HK-2 (cell line): ENCODE measurements around the gene ELAVL2.
A peak's percentile ranks its signal among the peaks of the same experiment; 100 is the strongest.

Experiments used
- DNase-seq: peaks from one replicate; pipeline ENCODE4 v3.0.0-alpha.2; 2018; ENCODE audit not compliant: unreplicated experiment

ELAVL2 gene

DNA sequence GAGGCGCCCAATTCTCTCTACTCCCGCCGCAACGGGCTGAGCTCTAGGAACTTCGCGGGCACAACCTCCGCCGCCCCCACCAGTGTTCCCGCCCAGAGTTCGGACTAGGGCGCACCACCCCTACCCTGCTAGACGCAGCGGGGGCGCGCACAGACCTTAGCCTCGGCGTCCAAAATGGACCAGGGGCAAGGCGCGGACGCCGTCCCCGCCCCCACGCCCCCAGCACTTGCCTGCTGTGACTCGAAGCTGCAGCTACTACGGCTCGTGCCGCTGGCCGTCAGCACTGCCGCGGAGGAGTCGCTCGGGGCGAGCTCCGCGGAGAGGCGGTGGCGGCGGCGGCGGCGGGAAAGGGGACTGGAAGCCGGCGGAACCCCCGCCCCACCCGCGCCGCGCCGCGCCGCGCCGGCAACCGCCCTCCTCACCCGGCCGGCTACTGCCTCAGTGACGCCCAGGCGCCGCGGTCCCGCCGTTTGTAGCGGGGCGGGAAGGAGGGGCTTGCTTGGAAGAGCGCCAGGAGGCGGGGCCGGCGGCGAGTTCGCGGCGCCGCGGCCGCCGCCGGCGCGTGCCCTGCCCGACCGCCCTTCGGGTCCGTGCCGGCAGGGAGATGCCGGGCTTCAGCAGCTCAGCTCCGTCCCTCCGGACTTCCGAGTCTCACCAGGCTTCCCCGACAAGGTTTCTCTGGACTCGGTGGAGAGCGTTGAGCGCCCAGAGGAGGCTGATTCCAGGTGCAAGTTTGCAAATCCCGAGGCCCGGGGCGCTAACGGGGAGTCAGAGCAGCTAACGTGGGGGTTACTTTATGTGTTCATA is 4.5 kb downstream of the ELAVL2 start:
- peak; percentile 64 for DNase-seq

DNA sequence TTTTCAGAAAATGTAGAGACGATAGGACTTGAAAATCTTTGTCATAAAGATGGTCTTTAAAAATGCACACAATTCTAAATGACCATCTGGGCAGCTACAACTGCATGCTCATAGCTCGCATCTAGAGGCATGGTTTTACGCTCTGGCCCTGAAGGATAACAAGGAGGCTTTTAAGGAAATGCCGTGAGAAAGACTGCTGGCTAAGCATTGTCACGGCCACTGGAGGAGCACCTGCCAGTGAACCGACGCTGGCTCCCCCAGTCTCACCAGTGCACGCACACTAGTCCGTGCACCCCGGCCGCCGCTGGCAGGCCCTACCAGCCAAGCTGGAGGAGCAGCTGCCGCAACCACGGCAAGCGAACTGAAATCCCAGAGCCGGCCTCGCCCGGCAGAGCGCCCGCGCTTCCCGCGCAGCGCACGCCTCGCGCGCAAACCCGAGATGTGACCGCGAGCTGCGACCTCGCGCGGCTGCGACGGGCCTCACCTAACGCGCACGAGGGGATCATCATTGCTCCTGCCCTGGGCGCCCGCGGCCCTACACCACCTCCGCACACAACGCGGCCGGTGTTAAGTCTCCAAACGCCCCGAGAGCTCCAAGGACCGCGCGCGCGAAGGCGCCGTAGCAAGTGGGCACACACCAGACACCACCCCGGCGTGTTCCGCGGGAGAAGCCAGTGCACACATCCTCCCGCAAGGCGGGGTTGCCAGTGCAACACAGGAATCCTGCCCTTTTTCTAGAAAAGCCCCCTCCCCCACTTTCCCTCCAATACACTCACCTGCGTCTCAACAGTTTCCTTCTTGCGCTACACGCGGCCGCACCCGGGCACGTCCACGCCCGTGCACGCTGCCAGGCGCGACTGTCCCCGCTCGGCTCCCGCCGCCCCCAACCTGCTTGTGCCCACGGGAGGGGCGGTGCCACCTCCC is 5.3 kb downstream of the ELAVL2 start:
- peak; percentile 54 for DNase-seq

DNA sequence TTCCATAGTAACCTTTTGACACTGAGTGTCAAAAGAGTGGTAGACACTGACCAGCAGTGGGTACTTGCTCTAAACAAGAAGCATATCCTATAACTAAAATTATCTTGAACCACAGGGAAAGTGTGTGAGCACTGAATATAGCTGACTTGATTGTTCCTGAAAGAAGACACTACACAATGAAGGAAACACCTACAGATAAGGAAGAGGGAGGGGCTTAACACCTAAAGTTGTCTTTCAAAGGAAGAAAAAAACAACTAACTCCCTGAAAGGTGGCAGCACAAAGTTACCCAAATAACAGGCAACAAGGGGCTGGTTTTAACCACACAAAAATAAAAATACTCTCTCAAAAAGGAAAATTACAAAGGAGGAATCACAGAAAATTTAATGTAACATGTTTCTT is 6.6 kb downstream of the ELAVL2 start:
- DNase-seq = no peak

DNA sequence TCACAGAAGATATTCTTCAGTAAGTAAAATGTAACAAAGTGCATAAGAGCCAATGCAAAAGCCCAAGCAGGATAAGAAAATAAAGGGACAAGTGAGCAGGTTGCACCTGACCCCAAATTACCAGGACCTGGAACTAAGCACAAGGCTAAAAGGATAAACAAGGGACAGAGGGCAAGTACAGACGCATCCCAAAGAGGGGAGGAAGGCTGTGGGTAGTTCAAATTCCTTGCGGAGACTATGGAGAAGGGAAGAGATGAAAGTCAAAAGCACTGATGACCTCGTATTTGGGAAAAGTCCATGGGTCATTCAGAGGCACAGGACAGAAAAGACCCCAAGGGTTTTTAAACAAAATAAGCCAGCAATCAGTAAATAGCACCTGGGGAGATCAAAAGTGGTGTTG is 11.8 kb downstream of the ELAVL2 start:
- DNase-seq = no peak

DNA sequence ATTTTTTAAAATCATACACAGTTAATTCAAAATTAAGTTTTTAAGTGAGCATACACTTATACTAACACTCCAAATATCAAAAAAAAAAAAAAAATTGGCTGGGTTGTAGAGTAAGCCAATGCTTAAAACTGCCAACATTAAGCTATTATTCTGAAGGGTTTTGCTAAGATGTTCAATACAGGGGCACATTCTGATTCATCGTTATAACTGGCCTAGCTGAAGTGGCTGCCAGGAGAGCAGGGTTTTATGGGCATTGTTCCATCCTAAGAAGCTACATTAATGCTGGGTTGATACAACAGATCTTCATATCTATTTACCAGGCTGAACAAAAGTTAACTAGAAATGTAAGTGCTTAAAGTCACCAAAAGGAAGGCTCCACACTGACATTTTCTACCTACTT is 13.4 kb downstream of the ELAVL2 start:
- no peak for DNase-seq

DNA sequence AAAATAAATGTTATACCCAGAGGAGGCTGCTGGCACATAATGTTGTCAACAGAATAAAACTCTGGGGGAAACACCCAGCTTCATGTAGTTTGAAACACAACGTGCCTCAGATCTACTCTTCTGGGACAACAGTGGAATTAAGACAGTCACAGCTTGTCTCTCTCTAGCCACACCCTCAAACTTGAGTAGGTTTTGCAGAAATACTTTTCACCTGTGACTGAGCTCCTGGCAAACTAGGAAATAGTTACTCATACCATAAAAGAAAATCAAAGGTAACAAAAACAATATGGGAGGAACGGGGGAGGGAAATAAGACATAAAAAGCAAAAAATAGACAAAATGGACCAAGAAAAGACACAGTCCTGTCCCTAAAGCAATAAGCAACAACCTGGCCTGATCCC is 14.4 kb downstream of the ELAVL2 start:
- no peak for DNase-seq

DNA sequence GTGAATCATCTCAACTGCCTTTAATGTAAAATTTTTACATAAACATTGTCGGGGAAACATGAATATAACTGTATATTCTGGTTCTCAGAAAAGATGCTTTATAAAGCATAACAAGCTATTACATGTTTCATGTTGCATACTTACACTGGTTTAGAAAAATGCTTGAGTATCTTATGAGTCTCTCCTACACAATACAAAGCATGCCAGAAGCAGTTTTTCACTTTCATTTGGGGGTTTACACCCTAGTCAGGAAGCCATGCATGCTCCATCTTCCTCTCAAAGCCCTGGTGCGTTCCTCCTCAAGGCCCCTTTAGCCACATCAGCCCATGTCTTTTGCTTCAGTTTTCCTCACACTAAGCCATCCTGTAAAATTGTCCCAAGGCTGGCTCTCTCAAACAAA is 22.8 kb downstream of the ELAVL2 start:
- no peak for DNase-seq

DNA sequence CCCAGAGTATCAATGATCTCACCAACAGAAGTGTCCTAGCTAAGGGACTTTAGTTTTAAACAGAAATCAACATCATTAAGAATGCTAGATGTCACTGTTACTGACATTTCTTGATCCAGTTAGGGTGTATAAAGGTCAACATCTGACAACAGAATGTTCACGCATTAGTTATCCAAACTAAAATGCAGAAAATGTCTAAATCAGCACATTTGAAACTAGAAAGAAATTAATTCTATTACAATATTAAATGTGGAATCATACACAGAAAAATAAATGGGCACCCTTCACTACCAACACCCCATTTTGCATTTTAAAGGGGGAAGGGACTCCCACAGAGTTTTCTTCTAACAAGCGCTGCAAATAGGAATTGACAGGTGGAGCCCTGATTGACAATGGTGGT is 24.5 kb downstream of the ELAVL2 start:
- no peak for DNase-seq

DNA sequence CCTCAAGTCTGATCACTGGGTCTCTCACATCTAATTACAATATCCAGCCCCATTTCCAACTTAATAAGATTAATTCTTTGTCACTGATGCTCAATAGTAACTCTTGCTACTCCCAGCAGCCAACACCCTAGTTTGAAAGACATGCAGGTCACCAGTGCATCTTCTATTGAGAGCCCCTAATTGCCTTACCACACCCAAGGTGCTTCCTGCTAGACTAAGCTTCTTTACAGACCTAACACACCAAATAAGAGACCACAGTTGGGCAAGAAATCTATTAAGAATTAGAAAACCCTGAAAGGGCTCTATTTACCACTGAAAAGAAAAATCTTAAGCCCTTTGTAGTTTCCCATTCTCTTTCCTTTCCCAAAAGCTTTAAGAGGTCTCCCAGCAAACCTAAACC is 26.5 kb downstream of the ELAVL2 start:
- no peak for DNase-seq

DNA sequence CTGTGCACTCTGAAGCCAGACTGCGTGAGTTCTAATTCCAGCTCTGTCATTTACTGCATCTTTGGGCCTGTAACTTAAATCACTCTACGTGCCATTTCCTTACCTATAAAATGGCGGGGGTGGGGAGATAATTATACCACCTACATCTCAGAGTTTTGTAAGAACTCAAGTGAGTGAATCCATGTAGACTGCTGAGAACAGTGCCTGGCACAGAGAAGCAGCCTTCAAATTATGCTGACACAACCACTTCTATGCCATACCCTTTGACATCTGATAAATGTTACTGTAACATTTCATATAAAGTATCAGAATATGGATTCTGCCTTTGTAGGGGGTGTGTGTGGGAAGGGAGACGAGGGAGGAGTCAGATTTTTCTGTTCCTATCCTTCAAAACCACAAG is 27.7 kb downstream of the ELAVL2 start:
- no peak for DNase-seq

DNA sequence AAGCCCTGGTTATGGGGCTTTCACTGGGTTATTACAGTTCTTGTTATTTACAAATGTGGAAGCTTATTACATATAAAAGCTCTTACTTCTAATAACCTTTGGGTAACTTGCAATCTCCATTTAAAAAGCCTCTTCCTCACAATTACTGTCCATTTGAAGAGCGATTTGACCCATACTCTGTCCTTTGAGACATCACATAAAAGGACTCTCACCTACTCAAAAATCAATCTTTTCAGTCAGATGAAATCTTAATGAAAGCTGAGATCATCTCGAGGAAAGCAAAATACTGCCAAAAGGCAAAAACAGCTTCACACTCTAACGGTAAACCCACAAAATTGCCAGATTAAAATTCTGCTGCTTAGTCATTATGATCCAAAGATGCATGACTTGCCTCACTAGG is 29.8 kb downstream of the ELAVL2 start:
- no peak for DNase-seq

DNA sequence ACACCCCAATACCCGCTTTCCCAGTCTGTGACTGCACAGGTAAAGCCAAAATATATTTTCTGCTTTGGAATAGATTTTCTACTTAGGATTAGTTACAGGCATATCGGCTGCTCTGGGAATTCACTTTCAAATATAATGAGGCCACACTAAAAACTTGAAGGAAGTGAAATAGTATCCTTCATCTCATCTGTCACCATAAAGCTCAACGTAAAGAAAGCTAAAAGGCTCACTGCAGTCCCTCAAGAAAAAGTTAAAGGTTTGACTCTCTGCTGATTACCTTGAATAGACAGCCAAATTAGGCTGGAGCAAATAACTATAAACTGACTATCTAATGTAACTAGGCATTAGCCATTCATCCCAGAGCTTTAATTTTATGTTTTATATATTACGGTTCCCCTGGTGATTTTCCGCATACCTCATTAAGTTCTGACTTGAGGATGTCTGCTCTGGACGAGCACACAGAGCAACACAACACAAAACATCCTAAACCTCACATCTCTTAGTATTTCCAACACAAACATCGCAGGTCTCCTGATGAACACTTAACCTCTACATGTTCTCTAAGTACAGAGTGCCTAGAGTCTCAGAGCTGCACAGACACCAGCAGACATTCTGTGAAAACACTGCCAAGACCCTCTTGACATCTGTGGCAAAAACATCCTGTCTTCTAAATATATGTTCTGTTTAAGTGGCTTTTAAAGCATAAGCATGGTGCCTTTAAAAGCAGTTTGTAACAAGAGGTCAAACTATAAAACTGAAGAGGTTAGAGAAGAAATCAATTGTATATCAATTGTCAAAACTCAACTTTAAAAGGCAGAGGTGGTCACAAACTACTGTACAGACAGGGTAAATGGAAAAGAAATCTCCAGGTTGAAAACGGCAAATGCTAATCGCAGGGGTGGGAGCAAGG is 35.4 kb downstream of the ELAVL2 start:
- DNase-seq = no peak

DNA sequence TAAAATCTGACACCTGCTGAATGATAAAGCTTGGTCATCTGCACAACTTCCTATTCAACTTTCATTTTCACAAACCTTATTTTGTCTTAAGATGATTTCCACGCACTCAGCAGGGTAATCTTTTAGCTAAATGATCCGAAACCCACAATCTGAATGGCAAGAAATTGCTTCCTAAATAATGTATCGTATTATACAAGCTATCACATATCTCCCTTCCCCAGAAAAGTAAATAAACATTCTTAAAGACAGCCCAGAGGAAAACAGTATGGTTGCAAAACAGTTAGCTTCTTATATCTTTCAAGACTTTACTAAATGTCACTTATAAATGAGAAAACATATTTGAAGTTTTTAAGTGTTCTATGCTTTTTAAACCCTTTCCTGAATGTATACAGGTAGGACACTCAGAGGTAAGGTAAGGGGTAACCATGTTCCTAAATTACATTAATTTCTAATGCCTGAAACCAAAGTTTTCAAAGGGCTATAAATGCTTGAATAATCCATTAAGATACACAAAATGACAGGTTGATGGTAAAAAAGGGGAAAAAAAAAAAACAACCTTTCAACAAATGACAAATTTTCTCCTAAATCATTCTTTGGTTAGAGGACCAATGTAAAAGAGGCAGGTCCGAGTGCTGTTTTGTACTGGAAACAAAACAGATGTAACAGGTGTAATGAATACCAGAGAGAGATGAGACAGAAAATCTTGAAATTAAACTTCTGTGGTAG is 36.3 kb downstream of the ELAVL2 start:
- no peak for DNase-seq

DNA sequence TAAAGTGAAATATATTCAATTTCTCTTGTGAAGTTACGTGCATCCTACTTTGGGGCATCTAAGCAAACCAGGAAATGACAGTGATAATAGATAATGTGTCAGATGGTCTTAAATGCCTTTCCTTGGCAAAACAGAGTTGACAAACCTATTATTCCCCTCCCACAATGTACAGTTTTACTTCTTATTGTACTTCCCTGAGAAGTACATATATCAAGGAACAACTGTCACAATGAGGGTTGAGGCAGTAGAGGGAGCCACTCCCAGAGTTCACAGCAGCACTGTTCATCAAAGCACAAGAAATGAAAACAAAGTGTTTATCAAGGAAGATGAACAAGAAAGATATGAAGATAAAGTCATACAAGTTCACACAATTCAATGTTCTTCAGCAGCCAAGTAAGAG is 41.1 kb downstream of the ELAVL2 start:
- no peak for DNase-seq

DNA sequence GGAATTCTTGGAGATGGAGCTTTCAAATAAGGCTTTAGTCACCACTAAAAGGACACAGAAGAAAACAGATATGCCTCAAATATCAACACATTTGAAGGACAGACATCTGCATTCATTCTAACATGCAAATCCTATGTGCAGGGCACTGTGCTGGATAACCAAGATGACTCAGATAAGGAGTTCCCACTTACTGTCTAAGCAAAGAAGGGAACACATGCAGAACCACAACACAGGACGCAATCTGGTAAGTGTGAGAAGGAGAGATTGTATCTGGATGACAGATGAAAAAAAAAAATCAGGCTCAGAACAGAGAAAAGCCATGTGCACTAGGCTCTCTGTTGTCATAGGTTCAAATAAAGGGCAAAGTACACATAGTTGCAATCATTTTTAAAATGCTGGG is 42.5 kb downstream of the ELAVL2 start:
- no peak for DNase-seq

DNA sequence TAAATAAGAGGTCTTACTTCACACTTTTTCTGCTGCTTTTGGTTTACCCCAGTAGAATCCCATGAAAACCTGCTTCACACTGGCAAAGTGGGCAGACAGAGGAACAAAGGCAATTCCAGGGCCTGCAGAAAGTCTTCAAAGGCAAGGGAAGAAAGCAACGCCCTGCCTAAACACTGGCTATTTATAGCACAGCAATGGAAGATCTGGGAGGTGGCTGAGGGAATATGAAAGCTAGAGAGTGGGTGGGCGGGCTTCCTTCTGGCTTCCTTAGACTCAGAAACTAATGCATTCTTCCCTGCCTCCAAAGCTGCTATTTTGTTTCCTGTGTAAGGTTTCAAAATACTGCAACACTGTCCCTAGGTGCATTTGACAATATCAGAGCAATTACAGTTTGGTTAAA is 46.8 kb downstream of the ELAVL2 start:
- no peak for DNase-seq

DNA sequence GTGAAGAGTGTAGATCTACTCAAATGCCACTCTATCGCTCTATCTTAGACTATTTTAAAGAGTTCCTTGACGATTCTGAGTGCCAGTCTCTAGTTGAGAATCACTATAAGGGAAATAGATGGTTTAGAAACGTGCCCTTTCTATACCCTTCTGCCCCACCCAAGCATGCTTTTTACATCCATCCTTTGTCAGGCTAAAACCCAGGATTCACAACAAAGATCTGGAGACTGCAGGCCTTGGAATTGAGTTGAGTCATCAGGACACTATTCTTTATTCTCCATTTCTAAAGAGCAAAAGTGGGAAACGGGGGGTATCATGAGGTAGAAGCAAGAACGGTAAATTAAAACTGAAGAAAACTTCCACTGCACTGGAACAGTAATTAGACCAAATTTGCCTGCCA is 48.7 kb downstream of the ELAVL2 start:
- DNase-seq = no peak

DNA sequence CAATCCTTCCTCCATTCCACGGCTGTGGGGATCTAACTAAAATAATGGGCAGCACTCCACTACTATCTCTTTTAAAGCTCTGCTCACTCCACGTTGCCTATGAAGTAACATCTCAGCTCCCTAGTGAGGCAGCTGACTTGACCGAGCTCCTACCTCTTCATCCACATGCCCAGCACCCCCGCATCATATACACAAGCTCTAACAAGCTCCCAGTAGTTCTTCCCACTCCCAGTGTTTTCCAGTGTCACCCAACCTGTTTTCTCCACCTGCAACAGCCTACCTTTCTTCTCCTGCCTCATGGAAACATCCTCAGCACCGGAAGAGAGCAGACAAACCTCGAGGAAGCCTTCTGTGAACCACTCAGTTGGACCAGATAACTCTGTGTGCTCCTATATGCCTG is 50.5 kb downstream of the ELAVL2 start:
- no peak for DNase-seq

DNA sequence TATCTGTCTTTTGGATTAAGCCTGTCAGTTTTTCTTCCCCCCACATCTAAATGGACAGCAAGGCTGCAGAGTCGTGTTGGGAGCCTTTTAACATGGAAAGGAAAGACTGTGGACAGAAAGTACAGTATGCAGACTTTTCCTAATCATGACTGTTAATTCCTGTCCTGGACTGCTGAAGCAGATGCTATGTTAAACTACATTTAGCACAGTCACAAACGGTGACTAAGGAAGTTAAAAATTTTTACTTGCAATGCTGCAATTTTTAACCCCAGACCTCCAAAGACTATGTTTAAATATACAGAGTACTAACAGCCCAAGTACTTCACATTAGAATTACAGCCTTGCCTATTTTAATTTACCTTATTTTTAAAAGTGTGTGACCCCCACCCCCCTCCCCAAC is 51.8 kb downstream of the ELAVL2 start:
- no peak for DNase-seq

DNA sequence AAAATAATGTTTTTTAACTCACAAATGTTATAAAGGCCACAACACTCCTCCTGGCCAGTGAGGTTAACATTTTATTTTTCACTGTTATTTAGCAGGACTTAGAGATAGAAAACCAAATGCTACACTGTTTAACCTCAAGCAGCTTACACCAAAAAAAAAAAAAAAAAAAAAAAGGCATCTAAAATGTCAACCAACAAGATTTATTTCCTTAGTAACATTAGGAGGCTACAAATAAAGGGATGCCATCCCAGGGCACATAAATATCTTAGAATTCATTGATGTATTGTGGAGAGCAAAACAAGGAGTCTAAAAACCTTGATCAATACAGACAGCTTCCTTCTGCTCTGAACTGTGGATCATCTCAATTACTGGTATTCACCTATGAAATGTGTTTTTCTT is 53.7 kb downstream of the ELAVL2 start:
- DNase-seq = no peak

DNA sequence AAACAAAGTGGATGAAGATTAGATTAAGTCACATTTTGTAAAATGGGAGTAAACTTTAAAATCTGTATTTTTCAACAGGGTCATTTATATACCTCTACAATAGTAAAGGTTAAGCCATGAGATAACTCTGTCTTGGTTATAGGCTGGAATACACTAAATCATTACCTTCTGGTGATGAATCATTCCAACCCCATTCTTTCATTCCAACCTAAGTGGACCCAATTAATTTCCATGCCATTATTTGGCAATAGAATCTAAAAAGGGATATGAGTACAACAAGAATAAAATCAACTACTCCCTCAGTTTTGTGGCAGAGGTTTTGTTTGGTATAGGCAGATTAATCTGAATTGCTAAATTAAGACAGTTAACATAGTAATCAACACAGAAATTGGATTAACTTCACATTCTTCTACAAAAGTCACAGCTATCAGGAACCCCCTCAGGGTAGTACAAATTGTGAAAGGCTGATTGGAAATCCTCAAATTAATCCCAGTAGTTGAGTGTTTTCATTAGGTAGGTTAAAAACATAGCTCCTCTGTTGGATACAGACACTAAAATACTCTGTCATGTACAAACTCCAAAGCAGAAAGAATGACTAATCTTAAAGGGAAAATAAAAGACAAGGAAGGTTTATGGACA is 54.2 kb downstream of the ELAVL2 start:
- DNase-seq = no peak
